Mammary epithelial cell (primary cell): Measurements from ENCODE around the gene TH.

Experiments
- CTCF ChIP-seq, 2 donors: IDR thresholded peaks in 1 of 2; conservative IDR thresholded peaks in 1 of 2; 2 replicates each; pipeline ENCODE4 v1.5.1; 2011 to 2012; ENCODE audit warnings: inconsistent platforms in 2 of 2, low read length in 2 of 2, mild to moderate bottlenecking in 2 of 2, control low read depth in 1 of 2, low read depth in 1 of 2; ENCODE audit not compliant: insufficient read depth in 1 of 2; ENCODE audit errors: extremely low read depth in 1 of 2
- EZH2 ChIP-seq: IDR thresholded peaks from 2 replicates; pipeline ENCODE4 v1.6.1; 2012; ENCODE audit warnings: low read length, inconsistent platforms, borderline replicate concordance

GRCh38 chr11:2157294-2158040 is 14.1 kb downstream of the TH start:
- TF ChIP-seq EZH2 (no peak), CTCF (conservative IDR thresholded peaks at IDR 0.05 in 1 of 2, IDR thresholded peaks at IDR 0.05 in 1 of 2; ENCODE audit: extremely low read depth in 1 of 2, insufficient read depth in 1 of 2, low read depth in 1 of 2, low read length in 2 of 2) (no peak)
